GM15510 (cell line): ENCODE results near the gene ENAM.

Experiments
- POLR2A ChIP-seq: IDR thresholded peaks from 3 replicates; pipeline ENCODE4 v1.6.1; 2011; ENCODE audit warnings: borderline replicate concordance; ENCODE audit not compliant: insufficient read length; ENCODE audit errors: extremely low read depth

Gene ENAM, protein sequence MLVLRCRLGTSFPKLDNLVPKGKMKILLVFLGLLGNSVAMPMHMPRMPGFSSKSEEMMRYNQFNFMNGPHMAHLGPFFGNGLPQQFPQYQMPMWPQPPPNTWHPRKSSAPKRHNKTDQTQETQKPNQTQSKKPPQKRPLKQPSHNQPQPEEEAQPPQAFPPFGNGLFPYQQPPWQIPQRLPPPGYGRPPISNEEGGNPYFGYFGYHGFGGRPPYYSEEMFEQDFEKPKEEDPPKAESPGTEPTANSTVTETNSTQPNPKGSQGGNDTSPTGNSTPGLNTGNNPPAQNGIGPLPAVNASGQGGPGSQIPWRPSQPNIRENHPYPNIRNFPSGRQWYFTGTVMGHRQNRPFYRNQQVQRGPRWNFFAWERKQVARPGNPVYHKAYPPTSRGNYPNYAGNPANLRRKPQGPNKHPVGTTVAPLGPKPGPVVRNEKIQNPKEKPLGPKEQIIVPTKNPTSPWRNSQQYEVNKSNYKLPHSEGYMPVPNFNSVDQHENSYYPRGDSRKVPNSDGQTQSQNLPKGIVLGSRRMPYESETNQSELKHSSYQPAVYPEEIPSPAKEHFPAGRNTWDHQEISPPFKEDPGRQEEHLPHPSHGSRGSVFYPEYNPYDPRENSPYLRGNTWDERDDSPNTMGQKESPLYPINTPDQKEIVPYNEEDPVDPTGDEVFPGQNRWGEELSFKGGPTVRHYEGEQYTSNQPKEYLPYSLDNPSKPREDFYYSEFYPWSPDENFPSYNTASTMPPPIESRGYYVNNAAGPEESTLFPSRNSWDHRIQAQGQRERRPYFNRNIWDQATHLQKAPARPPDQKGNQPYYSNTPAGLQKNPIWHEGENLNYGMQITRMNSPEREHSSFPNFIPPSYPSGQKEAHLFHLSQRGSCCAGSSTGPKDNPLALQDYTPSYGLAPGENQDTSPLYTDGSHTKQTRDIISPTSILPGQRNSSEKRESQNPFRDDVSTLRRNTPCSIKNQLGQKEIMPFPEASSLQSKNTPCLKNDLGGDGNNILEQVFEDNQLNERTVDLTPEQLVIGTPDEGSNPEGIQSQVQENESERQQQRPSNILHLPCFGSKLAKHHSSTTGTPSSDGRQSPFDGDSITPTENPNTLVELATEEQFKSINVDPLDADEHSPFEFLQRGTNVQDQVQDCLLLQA

DNA sequence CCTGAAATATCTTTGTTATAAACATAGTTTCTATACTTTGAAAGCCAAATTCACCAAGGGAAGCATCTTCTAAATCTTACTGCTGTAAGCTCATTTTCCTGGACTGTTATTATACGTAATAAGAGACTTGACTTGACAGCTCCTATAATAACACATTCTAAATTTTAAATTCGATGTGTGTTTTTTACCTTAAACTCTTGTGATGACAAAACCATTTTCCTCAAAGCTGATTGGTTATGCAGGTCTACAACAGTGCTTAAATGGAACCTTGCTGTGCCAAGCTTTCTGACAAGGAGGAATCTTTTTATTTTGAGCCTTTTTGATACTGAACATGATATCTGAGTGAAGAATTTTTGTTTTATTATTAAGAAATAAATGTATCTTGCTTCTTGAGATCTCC, at the start of gene ENAM:
ENAM (plus strand) TSS at position 301 of the 400 bp plus-strand sequence. CDS start 757 bp downstream, outside the sequence.
- TF ChIP-seq POLR2A, result no peak

DNA sequence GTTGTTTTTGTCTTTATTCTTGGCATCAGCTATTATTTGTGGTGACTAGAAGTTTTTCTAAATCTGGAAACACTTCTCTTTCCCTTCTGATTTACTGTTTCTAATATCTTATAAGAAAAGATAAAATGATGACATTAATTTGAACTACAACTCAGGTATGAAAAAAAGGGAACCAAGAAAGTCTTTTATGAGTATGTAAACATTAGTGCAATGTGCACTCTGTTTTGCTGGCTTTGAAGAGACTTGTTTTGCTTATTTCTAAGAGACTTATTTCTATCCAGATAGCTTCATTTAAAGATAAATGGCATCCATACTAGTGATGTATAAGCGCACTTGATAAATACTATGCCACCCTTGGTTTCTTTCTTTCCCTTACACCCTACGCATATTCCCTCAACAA, 46.6 kb upstream of the ENAM start:
- no peak for TF ChIP-seq POLR2A

DNA sequence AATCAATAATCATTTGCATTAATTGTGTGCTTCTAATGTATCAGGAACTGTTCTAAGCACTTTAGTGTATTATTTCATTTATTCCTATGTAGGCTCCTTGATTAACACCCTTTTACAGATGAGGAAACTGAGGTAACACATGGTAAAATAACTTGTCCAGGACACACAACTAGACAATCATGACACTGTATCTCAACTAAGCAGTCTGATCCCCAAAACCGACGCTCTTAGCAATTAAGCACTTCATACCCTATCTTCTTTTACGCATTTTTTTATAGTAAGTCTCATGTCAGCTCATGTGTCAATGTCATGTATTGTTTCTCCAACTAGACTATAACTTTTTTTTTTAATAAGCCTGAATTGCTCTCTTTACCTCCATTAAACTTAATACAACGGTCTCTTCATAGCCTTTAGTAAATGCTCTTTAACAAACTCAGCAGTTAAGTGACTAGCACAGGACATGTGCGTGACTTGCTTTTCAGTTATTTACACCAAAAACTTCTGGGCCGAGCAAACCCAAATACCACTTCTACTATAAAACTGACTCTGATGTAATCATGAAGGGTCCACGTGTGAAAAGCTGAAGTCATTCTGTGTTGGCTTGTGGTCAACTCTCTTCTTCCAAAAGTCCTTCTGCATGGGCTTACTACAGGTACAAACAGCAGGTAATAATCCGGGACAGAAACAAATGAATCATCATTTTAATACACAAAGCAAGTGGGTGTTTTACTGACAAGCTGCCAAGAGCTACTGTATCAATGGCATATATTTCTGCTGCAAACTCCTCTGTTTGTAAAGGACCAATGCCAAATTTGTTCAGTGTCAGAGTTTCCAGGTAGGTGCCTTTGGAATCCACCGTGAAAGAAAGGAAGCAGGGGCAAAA, 44.4 kb upstream of the ENAM start:
- TF ChIP-seq POLR2A, result no peak

DNA sequence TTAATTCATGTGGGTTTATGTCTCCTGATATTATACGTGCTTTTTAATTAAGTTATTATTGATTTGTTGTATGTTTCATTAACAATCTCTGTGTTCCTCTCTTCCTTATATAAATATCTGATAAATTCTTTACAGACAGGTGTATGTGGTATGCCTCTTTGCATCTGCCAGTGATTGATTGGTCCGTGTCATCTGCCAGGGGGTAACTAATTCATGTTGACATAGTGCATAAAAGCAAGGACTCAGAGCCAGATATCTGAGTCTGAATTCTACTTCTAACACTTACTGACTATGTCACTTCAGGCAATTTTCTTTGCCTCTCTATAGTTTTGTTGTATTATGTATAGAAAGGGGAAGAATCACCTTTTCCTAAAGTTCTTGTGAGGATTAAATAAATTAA, 41.7 kb upstream of the ENAM start:
- no peak for TF ChIP-seq POLR2A

DNA sequence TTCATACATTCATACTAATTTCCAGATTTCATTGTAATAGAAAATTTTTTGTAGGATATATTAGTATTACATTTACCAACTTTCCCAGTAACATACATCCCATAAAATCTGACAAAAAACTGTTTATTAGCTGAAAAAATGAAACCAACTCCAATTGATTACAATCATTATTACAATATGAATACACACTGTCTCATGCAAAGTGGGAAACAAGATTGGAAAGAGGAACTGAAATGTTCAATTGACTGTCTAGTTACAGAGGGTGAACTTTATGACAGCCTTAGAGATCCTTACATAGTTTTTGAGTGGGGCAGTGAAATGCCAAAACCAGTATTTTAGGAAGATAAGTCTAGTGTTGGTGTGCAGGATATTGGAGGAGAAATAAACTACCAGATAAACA, 38.8 kb upstream of the ENAM start:
- no peak for TF ChIP-seq POLR2A

DNA sequence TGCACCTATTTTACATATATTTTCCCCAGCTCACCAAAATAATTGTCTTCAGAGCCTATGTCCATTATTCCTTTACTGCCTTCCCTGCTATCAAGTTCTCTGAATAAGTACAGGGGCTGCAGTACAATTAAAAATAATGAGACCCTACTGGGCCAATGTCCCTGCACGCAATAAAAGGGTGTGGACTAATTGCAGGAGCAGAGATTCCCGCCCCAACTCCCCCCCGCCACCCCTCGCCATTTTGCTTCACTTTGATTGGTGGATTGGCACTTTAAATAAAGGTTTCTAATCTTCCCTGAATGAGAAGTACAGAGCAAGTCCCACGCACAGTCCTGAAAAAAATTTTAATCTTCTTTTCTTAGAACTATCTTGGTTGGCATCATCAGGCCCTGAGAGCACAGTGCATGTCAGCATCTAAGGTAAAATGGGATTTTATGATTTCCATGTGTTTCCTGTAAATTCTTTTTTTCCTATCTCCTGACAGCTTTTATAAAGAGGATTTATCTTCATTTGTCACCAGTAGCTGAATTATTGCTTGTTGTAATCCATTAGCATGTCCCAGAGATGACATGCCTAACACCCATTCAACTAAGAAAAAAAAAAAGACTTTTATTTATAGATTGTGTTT, 36.5 kb upstream of the ENAM start, which contains the start of gene AMBN:
AMBN (plus strand) TSS at position 302 of the 628 bp plus-strand sequence; CDS start at position 405, 103 bp downstream.
- no peak for TF ChIP-seq POLR2A

DNA sequence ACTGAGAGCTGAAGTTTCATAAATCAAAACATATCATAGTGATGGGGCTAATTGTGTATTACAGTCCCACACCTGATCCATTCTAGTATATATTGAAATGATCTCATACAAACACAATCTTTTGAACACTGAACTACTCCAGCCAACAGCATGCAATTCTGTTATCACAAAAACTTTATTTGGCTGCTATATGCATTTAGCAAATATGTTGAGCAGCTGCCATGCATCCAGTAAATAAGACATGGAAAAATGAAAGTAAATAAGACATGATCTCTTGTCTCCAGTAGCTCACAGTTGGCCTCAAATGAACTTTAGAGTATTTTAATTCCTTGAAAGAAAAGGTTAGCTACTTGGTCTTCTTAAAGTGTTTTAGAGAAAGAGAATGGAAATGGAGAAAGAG, 34.3 kb upstream of the ENAM start:
- no peak for TF ChIP-seq POLR2A

DNA sequence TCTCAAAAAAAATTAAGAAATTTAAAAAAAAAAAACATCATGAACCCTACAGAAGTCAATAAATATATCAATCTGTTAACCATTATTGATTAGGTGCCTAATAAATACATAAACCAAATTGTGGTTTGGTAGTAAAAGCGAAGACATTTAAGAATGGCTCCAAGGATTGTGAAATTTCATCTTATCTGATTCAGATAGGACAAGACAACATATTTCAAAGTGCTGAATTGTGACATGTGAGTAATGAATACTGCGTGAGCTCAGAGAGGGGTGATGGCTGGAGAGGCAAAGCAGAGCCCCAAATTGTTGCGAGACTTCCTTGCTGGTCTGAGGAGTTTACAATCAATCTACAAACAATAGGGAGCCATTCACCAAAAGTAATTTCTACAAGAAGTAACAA, 28.2 kb upstream of the ENAM start:
- TF ChIP-seq POLR2A, result no peak

DNA sequence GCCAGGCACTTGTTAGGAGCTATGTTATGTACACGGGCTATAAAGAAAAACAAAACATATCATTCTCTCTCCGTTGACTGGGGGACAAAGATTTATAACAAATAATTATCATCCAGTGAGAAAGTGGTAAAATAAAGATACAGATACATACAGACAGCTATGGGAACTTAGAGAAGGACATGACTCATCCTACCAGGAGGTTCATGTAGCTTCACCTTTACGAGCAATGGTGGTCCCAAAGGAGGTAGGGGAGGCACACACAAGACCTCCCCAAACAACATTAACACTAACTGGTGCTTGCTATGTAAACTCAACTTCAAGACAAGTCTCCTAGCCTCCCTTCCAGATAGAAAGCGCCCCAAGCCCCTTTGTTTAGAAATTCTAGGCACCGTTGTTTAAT, 27.6 kb upstream of the ENAM start:
- TF ChIP-seq POLR2A, result no peak

DNA sequence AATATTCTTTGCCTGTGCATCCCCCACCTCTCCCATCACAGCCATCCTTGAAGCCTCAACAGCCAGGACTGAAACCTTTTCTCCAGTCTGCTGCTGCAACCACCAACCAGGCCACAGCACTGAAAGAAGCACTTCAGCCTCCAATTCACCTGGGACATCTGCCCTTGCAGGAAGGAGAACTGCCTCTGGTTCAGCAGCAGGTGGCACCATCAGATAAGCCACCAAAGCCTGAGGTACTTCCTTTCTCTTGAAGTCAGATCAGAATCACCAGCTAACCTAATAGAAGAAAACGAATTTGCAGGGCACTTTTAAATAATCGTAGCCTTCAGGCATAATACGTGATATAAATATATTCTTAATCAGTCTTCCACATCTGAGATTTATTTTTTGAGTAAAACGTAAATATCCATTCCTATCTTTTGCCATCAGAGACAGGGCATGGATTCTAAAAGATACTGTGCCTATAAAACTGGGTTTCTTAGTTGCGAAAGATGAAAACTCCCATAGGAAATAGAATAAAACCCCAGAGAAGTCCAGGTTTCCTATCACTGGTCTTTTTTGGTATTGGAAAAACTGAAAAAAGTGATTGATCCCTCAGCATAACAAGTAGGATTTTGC, 27.0 kb upstream of the ENAM start:
- TF ChIP-seq POLR2A, result no peak

DNA sequence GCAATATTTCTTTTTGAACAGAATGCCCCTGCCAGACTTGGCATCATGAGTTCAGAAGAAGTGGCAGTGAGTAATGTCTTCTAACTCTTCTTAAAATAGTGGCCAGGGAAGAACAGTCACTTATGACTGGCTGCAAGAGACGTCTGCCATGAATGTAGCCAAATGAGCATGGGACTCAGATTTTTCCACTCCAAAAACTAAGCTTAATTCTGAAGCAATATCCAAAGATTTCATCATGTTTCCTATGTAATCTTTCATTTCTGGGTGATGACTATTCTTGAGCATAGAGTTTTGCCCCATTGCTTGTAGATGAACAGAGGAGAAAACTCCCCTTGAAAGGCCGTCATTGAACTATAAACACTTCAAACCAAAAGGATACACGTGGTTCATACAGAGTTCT, 24.7 kb upstream of the ENAM start:
- no peak for TF ChIP-seq POLR2A

DNA sequence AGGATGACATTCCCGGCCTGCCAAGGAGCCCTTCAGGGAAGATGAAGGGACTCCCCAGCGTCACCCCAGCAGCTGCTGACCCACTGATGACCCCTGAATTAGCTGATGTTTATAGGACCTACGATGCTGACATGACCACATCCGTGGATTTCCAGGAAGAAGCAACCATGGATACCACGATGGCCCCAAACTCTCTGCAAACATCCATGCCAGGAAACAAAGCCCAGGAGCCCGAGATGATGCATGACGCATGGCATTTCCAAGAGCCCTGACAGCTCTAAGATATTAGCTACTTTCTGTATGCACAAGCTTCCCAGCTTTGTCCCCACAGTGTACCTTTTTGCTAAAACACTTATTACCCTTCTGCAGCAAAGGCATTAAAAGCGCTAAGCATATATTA, 22.1 kb upstream of the ENAM start:
- TF ChIP-seq POLR2A, result no peak

DNA sequence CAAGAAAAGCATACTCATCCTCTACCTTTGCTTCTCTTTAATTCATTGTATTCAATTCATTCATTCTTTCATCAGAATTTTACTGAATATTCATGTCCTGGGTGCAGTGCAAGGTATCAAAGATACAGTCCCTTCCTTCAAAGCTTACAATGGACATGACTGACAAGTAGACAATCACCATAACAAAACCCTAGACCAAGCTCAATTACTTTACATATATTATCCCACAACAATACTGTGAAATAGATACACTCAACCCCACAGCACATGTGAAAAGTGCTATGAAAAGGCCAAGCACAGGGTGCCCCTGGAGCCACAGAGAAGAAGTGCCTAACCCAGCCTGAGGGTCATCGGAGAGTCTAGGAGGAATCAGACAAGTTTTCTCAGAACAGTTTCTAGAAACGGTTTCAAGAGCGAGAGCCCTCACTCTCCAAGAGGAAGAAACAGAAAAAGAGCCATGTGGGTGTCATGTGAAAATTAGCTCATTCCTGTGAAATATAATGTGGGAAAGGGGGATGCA, 21.1 kb upstream of the ENAM start:
- no peak for TF ChIP-seq POLR2A

DNA sequence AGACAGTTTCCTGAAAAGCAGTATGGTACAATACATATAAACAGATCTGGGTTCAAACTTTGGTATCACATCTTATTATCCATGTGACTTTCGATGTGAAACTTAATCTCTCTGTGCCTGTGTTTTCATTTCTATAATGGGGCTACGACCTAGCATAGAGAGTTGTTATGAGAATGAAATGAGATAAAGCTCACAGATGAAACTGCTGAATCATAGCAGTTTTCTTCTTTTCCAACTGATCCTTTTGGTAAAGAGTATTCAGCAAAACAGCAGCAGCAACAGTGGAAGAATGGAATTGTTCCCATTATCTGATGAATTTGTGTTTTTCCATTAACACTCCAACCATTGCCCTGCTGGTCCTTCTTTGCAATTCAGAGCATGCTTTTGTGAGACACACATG, 20.2 kb upstream of the ENAM start:
- no peak for TF ChIP-seq POLR2A
